GM18870 (cell line): ENCODE measurements around the gene RBM34.
"Not testable (repeated sequence)": the region's sequence is repeated elsewhere in the genome, so short reads cannot be mapped to it uniquely, and the experiment has no call there.

ENCODE experiments used
- ATAC-seq: cut with Tn5 transposase; IDR thresholded peaks from one replicate; pipeline ENCODE4 v1.9.1; 2021; ENCODE audit warnings: moderate library complexity; ENCODE audit not compliant: unreplicated experiment

Gene RBM34

GRCh38 chr1:235093013-235093695 lies 67.9 kb downstream of the RBM34 start:
- ATAC-seq: no peak

GRCh38 chr1:235092415-235092814 lies 68.6 kb downstream of the RBM34 start:
- not testable (repeated sequence) for ATAC-seq

GRCh38 chr1:235092045-235092406 lies 69.0 kb downstream of the RBM34 start:
- not testable (repeated sequence) for ATAC-seq

GRCh38 chr1:235091319-235092044 lies 69.6 kb downstream of the RBM34 start:
- not testable (repeated sequence) for ATAC-seq

- ATAC-seq: no peak
Measured at GRCh38 chr1:235090406-235091069, 70.5 kb downstream of the RBM34 start.

- ATAC-seq: no peak
Measured at GRCh38 chr1:235088907-235089306, 72.1 kb downstream of the RBM34 start.

GRCh38 chr1:235088430-235088829 lies 72.6 kb downstream of the RBM34 start:
- no peak for ATAC-seq

GRCh38 chr1:235087906-235088305 lies 73.1 kb downstream of the RBM34 start:
- ATAC-seq: no peak

- ATAC-seq: not testable (repeated sequence)
Measured at GRCh38 chr1:235085411-235086117, 75.5 kb downstream of the RBM34 start.
